Esophagus muscularis mucosa (tissue), 4 donors: ENCODE measurements around the gene TBC1D16. TPM values are rescaled to one million over a fixed set of nuclear protein-coding genes. Genes with fewer than 3 reads are reported as not detected.
A peak's percentile ranks its signal among the peaks of the same experiment; 100 is the strongest.

ENCODE experiments used
- DNase-seq: peaks from one replicate; pipeline ENCODE4 v3.0.0-alpha.2; 2017; ENCODE audit errors: extremely low spot score
- H3K27ac ChIP-seq, 4 donors: fragments of 200-600 bp; sonication (generic); replicated peaks in 1 of 4; 1 replicate in 3 of 4; 2 replicates in 1 of 4; pipeline ENCODE4 v1.5.1; 2016 to 2019; ENCODE audit warnings: mild to moderate bottlenecking in 1 of 4
- H3K27me3 ChIP-seq, 4 donors: fragments of 200-600 bp; sonication (generic); one replicate each; pipeline versions ENCODE4 v1.5.1 to v1.6.0; 2016 to 2019
- H3K36me3 ChIP-seq, 4 donors: fragments of 200-600 bp; sonication (generic); one replicate each; pipeline ENCODE4 v1.5.1; 2016 to 2019
- H3K4me1 ChIP-seq, 4 donors: fragments of 200-600 bp; sonication (generic); one replicate each; pipeline ENCODE4 v1.5.1; 2016 to 2019
- H3K4me3 ChIP-seq, 4 donors: fragments of 200-600 bp; sonication (generic); 1 replicate in 2 of 4; 2 replicates in 2 of 4; pipeline ENCODE4 v1.5.1; 2016 to 2019; ENCODE audit warnings: mild to moderate bottlenecking in 4 of 4, moderate library complexity in 1 of 4
- H3K9me3 ChIP-seq, 4 donors: fragments of 200-600 bp; sonication (generic); 1 replicate in 3 of 4; 2 replicates in 1 of 4; pipeline ENCODE4 v1.5.1; 2016 to 2019
- CTCF ChIP-seq, 3 experiments: fragments of 200-600 bp in 2 of 3; fragments of 450-650 bp in 1 of 3; sonication (generic) in 2 of 3; IDR thresholded peaks; one replicate each; pipeline ENCODE4 v1.5.1; 2017 to 2019; ENCODE audit warnings: antibody characterized with exemption in 3 of 3, mild to moderate bottlenecking in 2 of 3, moderate library complexity in 1 of 3
- EP300 ChIP-seq: sonication (generic); formaldehyde crosslinking; IDR thresholded peaks from one replicate; pipeline ENCODE4 v1.6.1; 2017; ENCODE audit warnings: antibody characterized with exemption
- POLR2A ChIP-seq: fragments of 450-650 bp; IDR thresholded peaks from one replicate; pipeline ENCODE4 v1.6.1; 2017; ENCODE audit warnings: antibody characterized with exemption, moderate library complexity, mild to moderate bottlenecking, low read depth
- POLR2AphosphoS5 ChIP-seq, 2 donors: sonication (generic); formaldehyde crosslinking; IDR thresholded peaks; one replicate each; pipeline ENCODE4 v1.6.1; 2017; ENCODE audit warnings: antibody characterized with exemption in 2 of 2
- WGBS: methylation state at CpG from one replicate; pipeline ENCODE4 v1.1.5; 2018; 5-methylcytosine and 5-hydroxymethylcytosine counted together
- intact Hi-C: fragments of 100-400 bp; cut with DNase I; formaldehyde crosslinking; loops from one replicate; pipeline ENCODE4 v1.15.1; 2023
- total RNA-seq, 4 donors: library from RNA; depleted of rRNA; stranded (reverse); fragments of >200 nt; gene quantifications; one replicate each; pipeline versions ENCODE4 v1.1.0 to v1.2.1, GENCODE V29; 2016

TBC1D16 gene
- total RNA-seq, 4 donors from 2014 or later = 30.3 to 37.4 (median 33.2) TPM

DNA sequence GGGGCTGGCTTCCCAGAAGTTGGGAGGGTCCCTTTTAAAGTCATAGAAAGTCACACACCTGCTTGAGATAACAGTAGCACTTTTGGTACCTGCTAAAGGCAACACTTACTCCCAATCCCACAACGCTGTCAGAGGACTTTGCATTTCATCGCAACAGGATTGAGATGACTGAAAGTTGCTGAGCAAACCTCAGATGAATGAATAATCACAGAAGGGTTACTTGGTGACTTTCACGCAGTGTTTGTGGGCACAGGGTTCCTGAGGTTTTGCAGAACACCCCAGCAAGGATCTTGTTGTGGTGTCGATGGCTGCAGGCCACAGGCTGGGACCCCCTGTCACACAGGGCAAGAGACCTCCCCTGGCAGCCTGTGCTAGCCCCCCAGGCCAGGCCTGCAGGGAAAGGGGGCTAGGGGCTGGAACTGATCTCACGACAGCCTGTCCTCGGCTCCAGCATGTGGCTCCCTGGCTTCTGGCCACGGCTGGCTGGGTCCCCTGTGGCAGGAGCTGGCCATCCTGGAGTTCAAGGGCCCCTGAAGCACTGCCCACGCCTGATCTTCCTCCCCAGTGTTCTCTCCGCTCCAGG is 117.0 kb downstream of the TBC1D16 start:
- H3K36me3 ChIP-seq = no peaks in the 10 kb centered on the region
- H3K9me3 ChIP-seq = no peaks in the 10 kb centered on the region
- intact Hi-C loops = loop anchor here (5.0 kb wide), 1 partner anchor 131 kb away; no protein-coding TSS in a partner anchor
- H3K4me3 ChIP-seq = no peak overlapping the region
- H3K27me3 ChIP-seq = peaks cover 0 to 91% (median 23%) of the 10 kb centered on the region in 4 donors
- no peak for TF ChIP-seq POLR2A
- no peak for TF ChIP-seq EP300
- no peak for TF ChIP-seq CTCF (IDR thresholded peaks at IDR 0.05)
- no peak for DNase-seq
- H3K4me1 ChIP-seq = peaks cover 17 to 21% (median 19%) of the 10 kb centered on the region in 4 donors
- WGBS = 78% methylated on average over 5 of the region's 9 CpGs
- H3K27ac ChIP-seq = no peak overlapping the region

DNA sequence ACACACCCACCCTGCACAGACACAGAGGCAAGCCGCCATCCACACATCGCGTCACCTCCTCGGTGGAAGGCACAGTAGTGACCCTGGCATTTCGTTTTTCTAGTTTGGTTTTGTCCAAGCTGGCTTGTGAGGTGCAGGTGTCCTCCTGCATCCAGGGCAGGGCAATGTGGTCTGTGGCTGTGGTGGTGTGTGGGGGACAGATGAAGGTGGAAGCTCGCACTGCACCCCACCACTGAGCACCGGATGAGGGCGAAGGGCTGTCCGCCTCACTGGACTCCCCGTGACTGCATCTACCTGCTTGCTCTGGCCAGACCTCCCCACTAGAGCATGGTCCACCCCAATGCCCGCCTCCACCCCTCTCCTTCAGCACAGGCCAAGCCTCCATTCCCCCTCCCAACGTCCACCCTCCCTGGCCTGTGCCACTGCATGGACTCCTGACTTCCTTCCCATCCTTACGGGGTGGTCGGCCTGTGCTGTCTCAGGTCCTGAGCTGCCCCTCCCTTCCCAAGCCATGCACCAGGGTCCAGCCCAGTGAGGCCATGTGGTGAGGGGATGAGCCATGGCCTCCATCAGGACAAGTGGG is 117.7 kb downstream of the TBC1D16 start:
- no peak for TF ChIP-seq EP300
- no peaks in the 10 kb centered on the region for H3K9me3 ChIP-seq
- whole genome bisulfite sequencing = 89% methylated on average over 7 of the region's 14 CpGs
- intact Hi-C loops = loop anchor here (5.0 kb wide), 1 partner anchor 131 kb away; no protein-coding TSS in a partner anchor
- peaks cover 17 to 21% (median 19%) of the 10 kb centered on the region in 4 donors for H3K4me1 ChIP-seq
- no peak overlapping the region for H3K4me3 ChIP-seq
- no peak overlapping the region for H3K27ac ChIP-seq
- H3K27me3 ChIP-seq = peaks cover 0 to 95% (median 23%) of the 10 kb centered on the region in 4 donors
- DNase-seq = no peak
- H3K36me3 ChIP-seq = no peaks in the 10 kb centered on the region

DNA sequence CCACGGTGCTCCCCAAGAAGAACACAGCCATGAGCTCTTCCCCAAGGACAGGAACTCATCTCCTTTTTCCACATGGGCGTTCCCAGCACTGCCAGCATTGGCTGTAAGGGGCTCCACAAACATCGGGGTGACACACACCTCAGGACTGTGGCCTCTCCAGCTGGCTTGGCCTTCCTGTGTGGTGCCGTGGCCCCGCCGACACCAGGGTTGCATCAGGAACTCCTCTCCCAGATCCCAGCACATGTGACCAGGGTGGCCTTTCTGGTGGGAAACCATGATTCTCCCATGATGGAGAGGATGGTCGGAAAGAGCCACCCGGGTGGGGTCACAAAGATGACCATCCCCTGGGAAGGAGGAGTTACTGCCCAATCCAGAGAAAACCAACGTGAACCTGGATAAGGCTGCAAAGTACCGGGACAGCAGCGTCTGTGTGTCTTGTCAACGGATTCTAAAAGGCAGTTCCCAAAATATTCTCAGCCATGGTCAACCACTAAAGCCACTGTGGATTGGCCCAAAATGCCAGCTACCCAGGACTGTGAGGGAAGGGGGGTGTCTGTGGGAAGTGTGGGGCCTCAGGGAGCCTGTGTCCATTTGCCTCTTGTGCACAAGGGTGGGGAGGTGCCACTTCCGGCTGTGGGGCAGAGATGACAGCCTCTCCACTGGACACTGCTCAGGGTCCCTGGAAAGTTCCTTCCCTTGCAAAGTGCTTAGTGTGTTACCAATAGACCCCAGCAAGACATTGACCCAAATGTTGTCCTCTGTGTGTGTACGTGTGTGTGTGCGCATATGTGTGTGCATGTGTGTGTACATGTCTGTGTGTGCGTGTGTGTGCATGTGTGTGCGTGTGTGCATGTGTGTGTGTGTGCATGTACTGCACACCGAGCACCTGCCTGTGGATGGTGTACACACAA is 118.4 kb downstream of the TBC1D16 start:
- Histone ChIP-seq H3K4me3 (no peak overlapping the region), H3K27me3 (peaks cover 0 to 94% (median 19%) of the 10 kb centered on the region in 4 donors), H3K27ac (no peak overlapping the region), H3K9me3 (no peaks in the 10 kb centered on the region), H3K36me3 (no peaks in the 10 kb centered on the region), H3K4me1 (peaks cover 17 to 21% (median 19%) of the 10 kb centered on the region in 4 donors)
- WGBS = 78% methylated on average over 14 of the region's 18 CpGs
- DNase-seq = no peak
- TF ChIP-seq POLR2AphosphoS5 (IDR thresholded peaks at IDR 0.05) = no peak
- intact Hi-C loops = loop anchor here (5.0 kb wide), 1 partner anchor 130 kb away; no protein-coding TSS in a partner anchor

DNA sequence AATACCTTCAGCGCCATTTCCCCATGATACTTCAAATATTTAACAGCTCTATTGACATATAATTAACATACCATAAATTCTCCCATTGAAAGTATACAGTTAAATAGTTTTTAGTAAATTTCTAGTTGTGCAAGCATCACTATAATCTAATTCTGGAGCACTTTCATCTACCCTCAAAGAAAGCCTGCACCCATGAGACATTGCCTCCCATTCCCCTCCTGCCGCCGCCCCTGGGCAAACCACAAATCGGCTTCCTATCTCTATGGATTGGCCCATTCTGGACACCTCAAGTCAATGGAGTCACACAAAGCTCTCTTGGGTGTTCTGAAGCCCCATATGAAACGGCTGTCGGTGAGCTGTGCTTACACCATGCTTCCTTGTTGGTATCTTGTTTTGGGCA is 119.2 kb downstream of the TBC1D16 start:
- H3K4me3 ChIP-seq = no peak overlapping the region
- WGBS = 96% methylated on average over 6 of the region's 6 CpGs
- peaks cover 15 to 17% (median 16%) of the 10 kb centered on the region in 4 donors for H3K4me1 ChIP-seq
- intact Hi-C loops = loop anchor here (5.0 kb wide), 1 partner anchor 129 kb away; no protein-coding TSS in a partner anchor
- DNase-seq = no peak
- no peaks in the 10 kb centered on the region for H3K36me3 ChIP-seq
- H3K27ac ChIP-seq = no peak overlapping the region
- H3K27me3 ChIP-seq = peaks cover 0 to 86% (median 12%) of the 10 kb centered on the region in 4 donors
- TF ChIP-seq EP300 = no peak
- TF ChIP-seq POLR2A = no peak
- no peak for TF ChIP-seq CTCF (IDR thresholded peaks at IDR 0.05)
- TF ChIP-seq POLR2AphosphoS5 (IDR thresholded peaks at IDR 0.05) = no peak
- H3K9me3 ChIP-seq = no peaks in the 10 kb centered on the region

- H3K4me1 ChIP-seq = peaks cover 15 to 17% (median 16%) of the 10 kb centered on the region in 4 donors
- peaks cover 0 to 86% (median 8%) of the 10 kb centered on the region in 4 donors for H3K27me3 ChIP-seq
- TF ChIP-seq CTCF (IDR thresholded peaks at IDR 0.05) = peak; percentile 26 to 39 (median 31)
- no peak for TF ChIP-seq POLR2A
- WGBS = 42% methylated on average over 16 of the region's 23 CpGs
- intact Hi-C loops = loop anchor here (5.0 kb wide), 1 partner anchor 129 kb away; no protein-coding TSS in a partner anchor
- H3K4me3 ChIP-seq = no peak overlapping the region
- no peaks in the 10 kb centered on the region for H3K36me3 ChIP-seq
- no peaks in the 10 kb centered on the region for H3K9me3 ChIP-seq
- DNase-seq = no peak
- no peak overlapping the region for H3K27ac ChIP-seq
Measured at GRCh38 chr17:79915850-79916430, 119.7 kb downstream of the TBC1D16 start.
